ENCODE measurements around the gene UCMA. TPM values are rescaled to one million over a fixed set of nuclear protein-coding genes. Genes with fewer than 3 reads are reported as not detected.
A peak's percentile ranks its signal among the peaks of the same experiment; 100 is the strongest.

The UCMA gene
- total and polyA plus RNA-seq, 9 of the 15 experiments (the other 6 are each of a cell fraction or from before 2014, with no cell fraction given): not detected

DNA sequence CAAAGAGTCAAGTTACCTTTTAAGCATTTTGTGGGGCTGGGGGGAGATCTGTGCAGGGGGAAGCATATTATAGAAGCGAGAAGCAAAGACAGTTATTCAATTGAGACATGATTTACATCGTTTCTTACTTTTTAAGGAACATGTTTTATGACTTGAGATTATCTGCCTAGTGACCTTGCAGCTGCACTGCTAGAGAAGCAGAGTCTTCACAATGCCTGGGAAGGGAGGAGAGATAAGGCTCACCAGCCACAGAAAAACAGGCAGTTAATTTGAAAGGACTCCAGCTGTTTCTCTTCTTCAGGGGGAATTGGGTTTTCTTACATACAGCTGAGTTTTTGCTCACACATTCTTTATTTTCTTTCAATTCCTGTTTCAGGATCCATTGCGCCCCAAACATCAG lies 34.7 kb upstream of the UCMA start (continued):
- TF ChIP-seq, protein P1, sequence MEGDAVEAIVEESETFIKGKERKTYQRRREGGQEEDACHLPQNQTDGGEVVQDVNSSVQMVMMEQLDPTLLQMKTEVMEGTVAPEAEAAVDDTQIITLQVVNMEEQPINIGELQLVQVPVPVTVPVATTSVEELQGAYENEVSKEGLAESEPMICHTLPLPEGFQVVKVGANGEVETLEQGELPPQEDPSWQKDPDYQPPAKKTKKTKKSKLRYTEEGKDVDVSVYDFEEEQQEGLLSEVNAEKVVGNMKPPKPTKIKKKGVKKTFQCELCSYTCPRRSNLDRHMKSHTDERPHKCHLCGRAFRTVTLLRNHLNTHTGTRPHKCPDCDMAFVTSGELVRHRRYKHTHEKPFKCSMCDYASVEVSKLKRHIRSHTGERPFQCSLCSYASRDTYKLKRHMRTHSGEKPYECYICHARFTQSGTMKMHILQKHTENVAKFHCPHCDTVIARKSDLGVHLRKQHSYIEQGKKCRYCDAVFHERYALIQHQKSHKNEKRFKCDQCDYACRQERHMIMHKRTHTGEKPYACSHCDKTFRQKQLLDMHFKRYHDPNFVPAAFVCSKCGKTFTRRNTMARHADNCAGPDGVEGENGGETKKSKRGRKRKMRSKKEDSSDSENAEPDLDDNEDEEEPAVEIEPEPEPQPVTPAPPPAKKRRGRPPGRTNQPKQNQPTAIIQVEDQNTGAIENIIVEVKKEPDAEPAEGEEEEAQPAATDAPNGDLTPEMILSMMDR (IDR thresholded peaks at IDR 0.05 in 2 of 3, conservative IDR thresholded peaks at IDR 0.05 in 1 of 3; ENCODE audit: insufficient read depth in 2 of 3, low read depth in 1 of 3, low read length in 3 of 3): no peak
- TF ChIP-seq KDM1A (IDR thresholded peaks at IDR 0.05) (peak; percentile 15 to 64), LCOR (CRISPR knock-in tag; IDR thresholded peaks at IDR 0.05) (no peak), ZNF282 (CRISPR knock-in tag; IDR thresholded peaks at IDR 0.05) (no peak), E2F3 (CRISPR knock-in tag; IDR thresholded peaks at IDR 0.05) (no peak), CHD2 (IDR thresholded peaks at IDR 0.05; ENCODE audit: low read depth, low read length) (no peak), HNRNPK (IDR thresholded peaks at IDR 0.05; ENCODE audit: low read depth, low read length, poor library complexity, severe bottlenecking) (no peak), ZNF316 (IDR thresholded peaks at IDR 0.05) (no peak), HCFC1 (IDR thresholded peaks at IDR 0.05; ENCODE audit: low read depth, low read length) (no peak), ZNF589 (CRISPR knock-in tag; IDR thresholded peaks at IDR 0.05; ENCODE audit: low read depth) (no peak), POLR2AphosphoS2 (IDR thresholded peaks at IDR 0.05; ENCODE audit: low read length) (no peak)
- TF ChIP-seq, protein P2, sequence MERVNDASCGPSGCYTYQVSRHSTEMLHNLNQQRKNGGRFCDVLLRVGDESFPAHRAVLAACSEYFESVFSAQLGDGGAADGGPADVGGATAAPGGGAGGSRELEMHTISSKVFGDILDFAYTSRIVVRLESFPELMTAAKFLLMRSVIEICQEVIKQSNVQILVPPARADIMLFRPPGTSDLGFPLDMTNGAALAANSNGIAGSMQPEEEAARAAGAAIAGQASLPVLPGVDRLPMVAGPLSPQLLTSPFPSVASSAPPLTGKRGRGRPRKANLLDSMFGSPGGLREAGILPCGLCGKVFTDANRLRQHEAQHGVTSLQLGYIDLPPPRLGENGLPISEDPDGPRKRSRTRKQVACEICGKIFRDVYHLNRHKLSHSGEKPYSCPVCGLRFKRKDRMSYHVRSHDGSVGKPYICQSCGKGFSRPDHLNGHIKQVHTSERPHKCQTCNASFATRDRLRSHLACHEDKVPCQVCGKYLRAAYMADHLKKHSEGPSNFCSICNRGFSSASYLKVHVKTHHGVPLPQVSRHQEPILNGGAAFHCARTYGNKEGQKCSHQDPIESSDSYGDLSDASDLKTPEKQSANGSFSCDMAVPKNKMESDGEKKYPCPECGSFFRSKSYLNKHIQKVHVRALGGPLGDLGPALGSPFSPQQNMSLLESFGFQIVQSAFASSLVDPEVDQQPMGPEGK (CRISPR knock-in tag; IDR thresholded peaks at IDR 0.05; ENCODE audit: borderline replicate concordance): no peak
- TF ChIP-seq, protein P3, sequence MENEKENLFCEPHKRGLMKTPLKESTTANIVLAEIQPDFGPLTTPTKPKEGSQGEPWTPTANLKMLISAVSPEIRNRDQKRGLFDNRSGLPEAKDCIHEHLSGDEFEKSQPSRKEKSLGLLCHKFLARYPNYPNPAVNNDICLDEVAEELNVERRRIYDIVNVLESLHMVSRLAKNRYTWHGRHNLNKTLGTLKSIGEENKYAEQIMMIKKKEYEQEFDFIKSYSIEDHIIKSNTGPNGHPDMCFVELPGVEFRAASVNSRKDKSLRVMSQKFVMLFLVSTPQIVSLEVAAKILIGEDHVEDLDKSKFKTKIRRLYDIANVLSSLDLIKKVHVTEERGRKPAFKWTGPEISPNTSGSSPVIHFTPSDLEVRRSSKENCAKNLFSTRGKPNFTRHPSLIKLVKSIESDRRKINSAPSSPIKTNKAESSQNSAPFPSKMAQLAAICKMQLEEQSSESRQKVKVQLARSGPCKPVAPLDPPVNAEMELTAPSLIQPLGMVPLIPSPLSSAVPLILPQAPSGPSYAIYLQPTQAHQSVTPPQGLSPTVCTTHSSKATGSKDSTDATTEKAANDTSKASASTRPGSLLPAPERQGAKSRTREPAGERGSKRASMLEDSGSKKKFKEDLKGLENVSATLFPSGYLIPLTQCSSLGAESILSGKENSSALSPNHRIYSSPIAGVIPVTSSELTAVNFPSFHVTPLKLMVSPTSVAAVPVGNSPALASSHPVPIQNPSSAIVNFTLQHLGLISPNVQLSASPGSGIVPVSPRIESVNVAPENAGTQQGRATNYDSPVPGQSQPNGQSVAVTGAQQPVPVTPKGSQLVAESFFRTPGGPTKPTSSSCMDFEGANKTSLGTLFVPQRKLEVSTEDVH (IDR thresholded peaks at IDR 0.05; ENCODE audit: low read depth, partially characterized antibody): no peak
- TF ChIP-seq, protein P4, sequence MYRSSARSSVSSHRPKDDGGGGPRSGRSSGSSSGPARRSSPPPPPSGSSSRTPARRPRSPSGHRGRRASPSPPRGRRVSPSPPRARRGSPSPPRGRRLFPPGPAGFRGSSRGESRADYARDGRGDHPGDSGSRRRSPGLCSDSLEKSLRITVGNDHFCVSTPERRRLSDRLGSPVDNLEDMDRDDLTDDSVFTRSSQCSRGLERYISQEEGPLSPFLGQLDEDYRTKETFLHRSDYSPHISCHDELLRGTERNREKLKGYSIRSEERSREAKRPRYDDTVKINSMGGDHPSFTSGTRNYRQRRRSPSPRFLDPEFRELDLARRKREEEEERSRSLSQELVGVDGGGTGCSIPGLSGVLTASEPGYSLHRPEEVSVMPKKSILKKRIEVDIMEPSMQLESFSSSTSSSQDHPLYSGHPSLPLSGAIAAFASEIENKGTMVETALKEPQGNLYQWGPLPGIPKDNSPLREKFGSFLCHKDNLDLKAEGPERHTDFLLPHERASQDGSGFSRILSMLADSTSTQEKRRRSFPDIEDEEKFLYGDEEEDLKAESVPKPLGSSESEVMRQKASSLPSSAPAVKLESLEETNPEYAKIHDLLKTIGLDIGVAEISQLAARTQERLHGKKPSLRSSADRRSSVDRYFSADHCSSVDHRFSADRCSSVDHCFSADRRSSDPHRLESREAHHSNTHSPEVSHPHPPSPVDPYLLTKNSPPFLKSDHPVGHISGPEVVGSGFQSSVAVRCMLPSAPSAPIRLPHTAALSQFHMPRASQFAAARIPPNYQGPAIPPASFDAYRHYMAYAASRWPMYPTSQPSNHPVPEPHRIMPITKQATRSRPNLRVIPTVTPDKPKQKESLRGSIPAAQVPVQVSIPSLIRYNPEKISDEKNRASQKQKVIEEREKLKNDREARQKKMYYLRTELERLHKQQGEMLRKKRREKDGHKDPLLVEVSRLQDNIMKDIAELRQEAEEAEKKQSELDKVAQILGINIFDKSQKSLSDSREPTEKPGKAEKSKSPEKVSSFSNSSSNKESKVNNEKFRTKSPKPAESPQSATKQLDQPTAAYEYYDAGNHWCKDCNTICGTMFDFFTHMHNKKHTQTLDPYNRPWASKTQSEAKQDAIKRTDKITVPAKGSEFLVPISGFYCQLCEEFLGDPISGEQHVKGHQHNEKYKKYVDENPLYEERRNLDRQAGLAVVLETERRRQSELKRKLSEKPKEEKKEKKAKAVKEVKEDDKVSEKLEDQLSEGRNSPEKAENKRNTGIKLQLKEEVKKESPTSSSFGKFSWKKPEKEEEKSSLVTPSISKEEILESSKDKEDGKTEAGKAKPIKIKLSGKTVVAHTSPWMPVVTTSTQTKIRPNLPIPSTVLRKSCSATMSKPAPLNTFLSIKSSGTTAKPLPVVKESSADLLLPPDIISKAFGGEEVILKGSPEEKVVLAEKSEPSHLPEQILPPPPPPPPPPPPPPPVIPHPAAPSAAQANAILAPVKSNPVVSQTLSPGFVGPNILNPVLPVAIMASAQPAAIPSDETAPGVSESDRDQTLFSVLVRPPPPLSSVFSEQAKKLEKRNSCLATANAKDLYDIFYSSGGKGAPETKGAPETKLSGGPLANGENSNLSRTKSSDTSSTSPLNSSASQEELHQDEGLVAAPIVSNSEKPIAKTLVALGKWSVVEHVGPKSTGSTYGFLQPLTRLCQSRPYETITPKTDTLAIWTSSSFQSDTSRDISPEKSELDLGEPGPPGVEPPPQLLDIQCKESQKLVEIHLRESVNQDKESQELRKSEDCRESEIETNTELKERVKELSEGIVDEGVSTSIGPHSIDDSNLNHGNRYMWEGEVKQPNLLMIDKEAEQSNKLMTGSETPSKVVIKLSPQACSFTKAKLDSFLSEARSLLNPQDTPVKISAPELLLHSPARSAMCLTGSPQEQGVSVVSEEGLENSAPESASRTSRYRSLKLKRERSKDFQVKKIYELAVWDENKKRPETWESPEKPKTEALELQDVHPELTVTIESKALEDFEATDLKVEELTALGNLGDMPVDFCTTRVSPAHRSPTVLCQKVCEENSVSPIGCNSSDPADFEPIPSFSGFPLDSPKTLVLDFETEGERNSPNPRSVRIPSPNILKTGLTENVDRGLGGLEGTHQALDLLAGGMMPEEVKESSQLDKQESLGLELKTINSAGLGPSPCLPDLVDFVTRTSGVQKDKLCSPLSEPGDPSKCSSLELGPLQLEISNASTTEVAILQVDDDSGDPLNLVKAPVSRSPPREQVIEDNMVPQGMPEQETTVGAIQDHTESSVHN (IDR thresholded peaks at IDR 0.05; ENCODE audit: borderline replicate concordance in 1 of 2, low read depth in 1 of 2): no peak

All from K562 (cell line).